HG03558 (cell line): ENCODE results near the gene DCAKD.

Source experiments
- ATAC-seq: cut with Tn5 transposase; IDR thresholded peaks from one replicate; pipeline ENCODE4 v1.9.1; 2021; ENCODE audit warnings: moderate number of reproducible peaks; ENCODE audit not compliant: unreplicated experiment; ENCODE audit errors: extremely low read depth

The DCAKD gene

DNA sequence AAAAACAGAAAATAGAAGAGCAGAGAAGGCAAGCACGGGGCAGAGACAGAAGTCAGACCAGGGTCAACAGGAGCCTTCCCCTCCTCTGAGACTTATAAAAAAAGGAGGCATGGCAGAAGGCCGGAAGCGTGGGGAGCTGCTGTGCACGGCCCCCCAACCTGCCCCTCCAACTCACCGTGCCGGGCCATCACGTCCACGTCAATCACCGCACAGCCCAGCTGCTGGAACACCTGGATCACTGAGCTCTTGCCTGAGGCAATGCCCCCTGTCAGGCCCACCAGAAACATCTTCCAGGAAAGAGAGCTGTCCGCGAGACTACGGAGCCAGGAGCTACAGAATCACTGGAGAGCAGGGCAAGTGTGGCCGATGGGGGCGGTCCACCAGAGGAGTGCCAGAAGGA, 16.8 kb downstream of the DCAKD start:
- no peak for ATAC-seq

GRCh38 chr17:45032174-45032541, 19.3 kb downstream of the DCAKD start:
- no peak for ATAC-seq

- ATAC-seq = no peak
Observed at GRCh38 chr17:45031231-45032173, 19.9 kb downstream of the DCAKD start.

GRCh38 chr17:45030733-45031132, 20.7 kb downstream of the DCAKD start:
- no peak for ATAC-seq

- no peak for ATAC-seq
Observed at GRCh38 chr17:45029758-45030423, 21.5 kb downstream of the DCAKD start.

DNA sequence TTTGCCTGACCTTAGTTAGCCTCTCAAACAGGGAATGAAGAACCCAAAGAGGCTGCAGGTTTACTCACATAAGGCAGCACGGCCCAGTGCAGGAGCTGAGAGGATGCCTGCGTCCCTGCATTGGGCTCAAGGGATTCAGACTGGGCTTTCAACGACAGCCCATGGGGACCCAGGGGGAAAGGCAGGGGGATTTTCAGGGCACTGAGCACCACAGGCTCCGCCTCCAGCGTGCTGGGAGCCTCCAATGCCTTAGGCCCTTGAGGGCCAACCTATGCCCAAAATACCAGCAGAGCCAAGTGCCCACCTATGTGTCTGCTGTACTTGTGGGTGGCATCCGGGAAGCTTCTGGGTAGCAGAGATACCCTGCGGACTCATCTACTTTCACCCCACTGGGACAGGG, 22.3 kb downstream of the DCAKD start:
- no peak for ATAC-seq

- no peak for ATAC-seq
Observed at GRCh38 chr17:45022655-45023339, 28.6 kb downstream of the DCAKD start.

- no peak for ATAC-seq
Observed at GRCh38 chr17:45022288-45022648, 29.2 kb downstream of the DCAKD start.

GRCh38 chr17:45021607-45022287, 29.7 kb downstream of the DCAKD start:
- no peak for ATAC-seq

DNA sequence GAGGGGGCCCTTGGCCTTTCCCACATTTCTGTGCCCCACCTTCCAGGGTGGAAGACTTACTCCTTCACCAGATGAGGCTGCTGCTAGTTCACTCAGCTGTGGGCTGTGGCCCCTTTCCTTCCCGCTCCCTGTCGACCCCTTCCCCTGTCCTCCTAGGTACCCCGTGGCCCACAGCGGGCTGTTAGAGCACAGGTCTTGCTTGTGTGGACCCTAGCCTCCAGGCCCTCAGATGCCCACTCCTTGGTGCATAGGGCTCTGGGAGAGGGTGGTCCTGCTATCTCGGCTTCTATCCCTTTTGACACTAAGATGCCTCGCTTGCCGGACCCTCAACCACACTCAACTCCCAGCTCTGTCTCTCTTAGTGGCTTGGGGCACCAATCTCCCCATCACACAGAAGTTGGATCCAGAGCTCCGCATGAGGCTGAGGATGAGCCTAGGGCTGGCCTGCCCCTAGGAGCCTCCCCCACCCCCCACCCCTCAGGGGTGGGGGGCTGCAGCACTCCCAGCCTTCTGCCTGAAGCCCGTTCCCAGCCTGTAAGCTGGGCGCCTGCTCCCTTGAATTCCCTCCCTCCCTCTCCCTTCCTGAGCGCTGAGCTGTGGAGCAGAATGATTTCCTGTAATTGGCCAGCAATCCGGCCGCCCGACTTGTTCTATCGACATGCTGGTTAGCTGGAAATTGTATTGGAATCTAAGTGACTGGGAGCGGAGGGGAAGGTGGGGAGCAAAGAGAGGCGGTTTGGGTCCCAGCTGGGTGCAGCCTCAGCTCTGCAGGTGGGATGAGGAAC, 30.9 kb downstream of the DCAKD start:
- ATAC-seq = no peak

DNA sequence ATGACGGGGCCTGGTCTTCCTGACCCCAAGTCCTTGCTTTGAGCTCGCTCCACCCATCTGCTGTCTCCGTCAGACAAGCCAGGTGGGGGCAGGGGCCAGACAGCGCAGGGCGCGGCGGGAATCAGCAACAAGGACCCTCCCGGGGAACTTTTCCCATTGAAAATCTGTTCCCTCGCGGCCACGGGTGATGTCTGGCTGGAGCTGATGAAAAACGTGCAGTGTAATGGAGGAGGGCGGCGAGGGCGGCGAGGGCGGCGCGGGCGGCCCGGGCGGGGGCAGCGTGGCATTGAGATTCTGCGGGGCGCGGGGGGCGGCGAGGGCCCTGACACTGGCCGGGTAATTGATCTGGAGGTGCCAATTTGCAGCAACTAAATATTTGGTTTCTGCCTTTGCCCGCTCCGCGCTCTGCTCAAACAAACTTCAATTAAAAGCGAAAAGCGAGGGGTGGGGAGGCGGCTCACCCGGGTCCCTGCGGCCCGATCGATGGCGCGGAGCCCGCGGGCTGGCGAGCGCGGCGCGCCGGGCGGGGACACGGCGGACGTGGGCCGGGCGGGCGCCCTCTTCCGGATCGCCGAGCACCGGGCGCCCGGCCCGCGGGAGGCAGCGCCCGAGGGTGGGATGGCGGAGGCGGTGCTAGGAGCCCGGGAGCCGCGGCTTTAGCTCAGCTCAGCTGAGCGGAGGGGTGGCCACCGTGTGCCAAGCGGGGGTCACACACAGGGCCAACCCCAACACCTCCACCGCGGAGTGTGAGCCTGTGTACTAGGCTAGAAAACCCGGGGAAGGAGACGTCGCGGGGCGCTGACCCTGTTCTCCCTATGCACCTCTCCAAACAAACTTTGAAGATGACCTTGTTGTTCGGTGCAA, 32.4 kb downstream of the DCAKD start:
- ATAC-seq = no peak

DNA sequence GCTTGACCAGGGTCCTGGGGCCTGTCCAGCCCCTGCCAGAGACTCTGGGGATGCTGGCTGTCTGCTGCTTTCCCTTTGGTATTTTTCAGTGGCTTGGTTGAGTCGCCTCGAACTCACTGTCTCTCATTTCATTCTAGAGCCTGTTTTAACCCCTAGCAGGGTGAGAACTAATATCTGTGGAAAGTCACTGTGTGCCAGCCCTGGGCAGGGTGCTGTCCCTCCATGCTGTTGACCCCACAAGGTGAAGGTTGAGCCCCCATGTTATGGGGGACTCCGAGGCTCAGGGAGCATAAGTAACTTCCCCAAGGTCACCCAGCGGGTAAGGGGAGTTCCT, 33.0 kb downstream of the DCAKD start:
- no peak for ATAC-seq

- no peak for ATAC-seq
Observed at GRCh38 chr17:45016823-45017222, 34.6 kb downstream of the DCAKD start.

DNA sequence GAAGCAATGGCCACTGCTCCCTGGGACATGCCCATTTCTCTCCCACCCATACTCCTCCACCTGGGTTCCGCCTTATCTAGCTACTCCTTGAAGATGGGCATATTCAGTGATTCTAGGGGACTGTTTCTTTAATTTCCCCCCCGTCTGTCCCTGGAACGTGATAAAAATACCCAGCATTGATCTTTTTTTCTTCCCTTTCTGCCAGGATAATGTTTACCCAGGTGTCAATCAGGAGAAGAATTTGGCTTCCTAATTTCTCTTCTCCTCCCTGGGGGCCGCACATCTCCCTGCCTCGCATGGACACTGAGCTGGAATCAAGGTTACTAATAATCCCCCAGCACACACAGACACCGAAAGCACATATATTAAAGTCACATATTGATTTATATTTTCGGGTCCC, 35.2 kb downstream of the DCAKD start:
- no peak for ATAC-seq

DNA sequence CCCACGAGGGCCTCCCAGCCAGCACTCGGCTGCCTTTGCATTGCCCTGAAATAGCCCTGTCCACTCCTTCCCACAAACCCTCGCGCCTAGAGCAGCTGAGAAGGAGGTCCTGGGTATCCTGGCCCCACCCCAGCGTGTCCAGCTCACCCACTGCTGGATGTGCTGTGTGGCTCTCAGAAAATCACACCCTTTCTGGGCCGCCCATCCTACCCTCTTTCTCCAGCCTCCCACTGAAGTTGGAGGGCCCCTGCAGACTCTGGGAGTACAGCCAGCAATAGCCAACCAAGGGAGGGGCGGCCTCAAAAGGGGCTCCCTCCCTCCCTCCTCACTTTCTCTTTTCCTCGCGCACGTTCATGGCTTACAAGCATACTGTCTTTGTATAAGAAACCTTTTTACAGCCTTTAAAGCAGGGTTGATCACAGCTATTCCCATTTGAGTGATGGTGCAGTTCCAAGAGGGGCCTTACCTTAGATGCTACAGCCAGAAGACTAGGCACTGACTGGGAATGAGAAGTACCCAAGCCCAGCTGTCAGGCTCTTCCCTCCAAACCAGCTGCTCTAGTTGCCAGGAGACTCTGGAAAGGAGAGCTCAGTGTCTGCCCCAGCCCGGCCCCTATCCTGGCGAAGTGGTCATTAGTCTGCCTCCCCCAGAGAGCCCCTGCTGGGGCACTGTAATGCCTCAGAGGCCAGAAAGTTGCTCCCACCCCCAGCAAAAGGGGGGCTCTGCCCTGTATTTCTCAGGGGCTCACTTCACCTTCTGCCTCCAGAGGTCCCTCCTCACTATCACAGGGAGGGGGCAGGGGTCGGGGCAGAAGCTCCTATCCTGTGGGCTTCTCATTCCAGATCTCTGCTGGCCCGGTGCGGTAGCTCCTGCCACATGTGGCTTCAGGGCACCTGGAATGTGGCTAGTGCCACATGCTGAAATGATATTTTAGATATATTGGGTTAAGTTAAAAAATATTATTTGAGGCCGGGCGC, 38.1 kb downstream of the DCAKD start:
- no peak for ATAC-seq

- no peak for ATAC-seq
Observed at GRCh38 chr17:45011767-45012166, 39.7 kb downstream of the DCAKD start.

DNA sequence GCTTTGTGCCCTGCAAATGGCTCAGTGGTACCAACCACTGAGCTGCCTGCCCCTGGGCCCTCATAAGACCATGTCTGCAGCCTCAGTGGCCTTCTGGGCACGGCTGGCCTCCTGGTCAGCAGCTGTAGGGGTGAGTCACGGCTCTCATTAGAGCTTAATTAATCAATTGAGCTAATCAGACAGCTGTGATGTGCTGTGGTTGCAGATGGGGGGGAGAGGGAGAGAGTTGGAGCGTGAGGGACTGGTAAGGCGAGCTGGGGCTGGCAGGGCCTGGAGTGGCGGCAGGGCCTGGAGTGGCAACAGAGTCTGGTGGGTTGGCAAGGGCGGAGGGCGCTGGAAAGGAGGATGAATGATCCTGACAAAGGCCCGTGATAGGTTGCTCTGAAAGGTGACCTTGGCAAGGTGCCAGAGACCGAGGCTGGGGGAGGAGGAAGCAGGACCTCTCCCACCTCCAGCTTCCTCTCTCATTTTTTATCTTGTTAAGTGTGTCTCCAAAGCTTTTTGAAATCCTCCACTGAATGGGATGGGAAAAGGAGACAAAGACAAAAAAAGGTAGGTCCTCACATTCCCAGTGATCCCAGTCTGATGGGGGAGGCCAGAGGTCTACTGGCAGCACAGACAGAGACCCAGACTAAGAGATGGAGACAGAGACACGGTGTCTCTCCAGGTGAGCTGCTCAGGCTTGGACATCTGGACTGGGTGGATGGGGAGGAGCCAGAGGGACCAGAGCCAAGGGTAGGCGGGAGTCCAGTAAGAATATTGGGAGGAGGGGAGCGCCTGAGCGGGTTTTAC, 41.6 kb downstream of the DCAKD start:
- ATAC-seq = no peak
